Measurements from ENCODE around the gene FAM163B.

Gene FAM163B

GRCh38 chr9:133539991-133540697 is 69.0 kb downstream of the FAM163B start:
- no peak for DNase-seq

DNA sequence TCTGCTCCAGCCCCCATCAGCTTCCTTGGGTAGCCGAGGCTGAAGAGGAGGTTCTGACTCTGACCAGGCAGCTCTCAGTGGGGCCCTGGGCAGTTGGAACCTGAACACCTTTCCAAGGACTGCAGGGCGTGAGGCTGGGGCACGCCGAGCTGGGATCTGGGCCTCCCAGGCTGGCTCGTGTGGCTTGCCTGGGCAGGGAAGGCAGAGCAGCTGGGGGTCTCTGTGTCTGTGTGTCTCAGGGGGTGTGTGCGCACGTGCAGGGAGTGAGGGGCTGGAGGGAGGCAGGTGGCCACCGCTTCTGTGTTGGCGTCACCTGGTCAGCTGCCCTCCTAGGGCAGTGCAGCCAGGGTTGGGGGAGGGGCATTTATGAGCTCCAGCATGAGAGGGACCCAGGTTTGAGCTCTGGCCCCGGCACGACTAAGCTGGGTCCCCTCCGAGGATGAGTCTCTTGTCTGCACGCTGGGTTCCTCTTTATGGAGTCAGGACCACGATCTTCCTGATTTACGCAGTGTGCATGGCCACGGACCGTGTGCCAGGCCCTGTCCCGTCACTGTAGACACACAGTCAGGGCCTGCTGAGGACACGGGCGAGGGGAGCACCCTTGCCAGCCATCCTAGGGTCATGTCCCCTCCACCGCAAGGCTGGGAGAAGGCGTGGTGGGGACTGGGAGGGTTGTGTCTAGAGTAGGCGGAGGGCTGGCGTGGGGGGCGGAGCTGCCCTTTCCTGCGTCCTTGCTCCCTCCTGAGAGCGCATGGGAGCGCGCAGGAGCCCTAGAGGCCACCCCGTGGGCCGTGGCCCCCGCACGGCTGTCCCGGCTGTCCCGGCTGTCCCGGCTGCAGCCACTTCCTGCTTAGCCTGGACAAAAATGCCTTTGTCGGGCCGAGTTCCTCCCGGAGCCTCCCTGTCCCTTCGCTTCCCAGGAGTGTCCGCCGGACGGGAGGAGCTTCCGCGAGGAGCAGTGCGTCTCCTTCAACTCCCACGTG is 70.0 kb downstream of the FAM163B start:
- no peak for DNase-seq

DNA sequence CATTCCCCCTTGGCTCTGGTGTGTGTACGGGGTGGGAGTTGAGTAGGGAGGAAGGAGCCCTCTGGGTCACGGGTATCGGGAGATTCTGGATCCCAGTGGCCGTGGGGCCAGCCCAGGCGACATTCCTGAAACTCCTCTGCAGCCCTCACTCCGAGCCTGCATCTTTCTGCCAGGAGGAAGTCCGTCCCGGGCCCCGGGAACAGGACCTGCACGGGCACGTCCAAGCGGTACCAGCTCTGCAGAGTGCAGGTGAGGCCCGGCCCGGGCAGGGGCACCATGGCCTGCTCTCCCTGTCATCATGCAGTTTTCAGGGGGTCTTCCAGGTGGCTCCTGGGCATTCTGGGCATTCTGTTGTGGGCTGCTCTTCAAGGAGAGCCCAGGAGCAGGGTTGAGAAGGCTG is 71.0 kb downstream of the FAM163B start:
- DNase-seq = no peak

- no peak for DNase-seq
Observed at GRCh38 chr9:133537257-133537656, 71.9 kb downstream of the FAM163B start.

- DNase-seq = no peak
Observed at GRCh38 chr9:133536536-133536935, 72.7 kb downstream of the FAM163B start.

DNA sequence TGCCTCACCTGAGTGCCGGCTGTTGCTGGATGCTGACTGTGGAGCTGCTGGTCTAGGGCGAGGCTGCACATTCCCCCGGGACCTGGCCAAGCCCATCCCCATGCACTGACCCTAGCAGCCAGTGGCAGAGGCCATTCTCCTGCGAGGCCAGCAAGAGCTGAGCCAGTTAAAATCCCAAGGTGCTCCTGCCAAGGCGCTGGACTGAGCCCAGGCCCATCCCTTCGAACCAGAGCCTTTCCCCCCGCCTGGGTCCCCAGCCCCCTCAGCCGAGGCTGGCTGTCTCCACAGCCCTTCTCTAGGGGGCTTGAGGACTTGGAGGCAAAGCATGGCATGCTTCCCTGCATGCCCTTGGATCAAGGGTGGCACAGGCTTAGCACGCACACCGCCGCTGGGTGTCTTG is 73.1 kb downstream of the FAM163B start:
- no peak for DNase-seq

DNA sequence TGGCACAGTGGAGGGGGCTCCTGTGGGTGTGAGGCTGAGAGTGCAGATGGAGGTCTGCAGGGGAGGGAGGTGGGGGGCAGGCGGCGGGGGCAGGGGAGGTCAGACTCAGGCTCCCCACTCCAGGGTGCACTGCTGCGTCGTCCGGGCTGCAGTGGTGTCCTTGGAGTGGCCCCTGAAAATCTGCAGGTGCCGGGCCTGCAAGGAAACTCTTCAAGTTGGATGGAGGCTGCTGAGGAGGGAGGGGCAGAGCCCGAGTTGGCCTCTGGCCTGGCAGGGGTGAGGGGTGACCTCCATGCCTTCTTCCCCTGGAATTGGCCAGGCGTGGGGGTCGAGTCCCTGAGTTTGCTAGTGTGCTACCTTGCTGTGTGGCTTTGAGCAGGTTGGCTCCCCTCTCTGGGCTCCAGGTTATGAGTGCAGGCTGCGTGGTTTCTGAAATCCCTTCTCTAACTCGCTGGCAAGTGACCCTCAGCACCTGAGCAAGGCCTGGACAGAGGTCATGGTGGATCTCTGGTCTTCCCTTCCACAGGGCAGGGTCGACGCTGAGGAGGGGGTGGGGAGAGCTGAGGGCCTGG is 73.8 kb downstream of the FAM163B start:
- no peak for DNase-seq

DNA sequence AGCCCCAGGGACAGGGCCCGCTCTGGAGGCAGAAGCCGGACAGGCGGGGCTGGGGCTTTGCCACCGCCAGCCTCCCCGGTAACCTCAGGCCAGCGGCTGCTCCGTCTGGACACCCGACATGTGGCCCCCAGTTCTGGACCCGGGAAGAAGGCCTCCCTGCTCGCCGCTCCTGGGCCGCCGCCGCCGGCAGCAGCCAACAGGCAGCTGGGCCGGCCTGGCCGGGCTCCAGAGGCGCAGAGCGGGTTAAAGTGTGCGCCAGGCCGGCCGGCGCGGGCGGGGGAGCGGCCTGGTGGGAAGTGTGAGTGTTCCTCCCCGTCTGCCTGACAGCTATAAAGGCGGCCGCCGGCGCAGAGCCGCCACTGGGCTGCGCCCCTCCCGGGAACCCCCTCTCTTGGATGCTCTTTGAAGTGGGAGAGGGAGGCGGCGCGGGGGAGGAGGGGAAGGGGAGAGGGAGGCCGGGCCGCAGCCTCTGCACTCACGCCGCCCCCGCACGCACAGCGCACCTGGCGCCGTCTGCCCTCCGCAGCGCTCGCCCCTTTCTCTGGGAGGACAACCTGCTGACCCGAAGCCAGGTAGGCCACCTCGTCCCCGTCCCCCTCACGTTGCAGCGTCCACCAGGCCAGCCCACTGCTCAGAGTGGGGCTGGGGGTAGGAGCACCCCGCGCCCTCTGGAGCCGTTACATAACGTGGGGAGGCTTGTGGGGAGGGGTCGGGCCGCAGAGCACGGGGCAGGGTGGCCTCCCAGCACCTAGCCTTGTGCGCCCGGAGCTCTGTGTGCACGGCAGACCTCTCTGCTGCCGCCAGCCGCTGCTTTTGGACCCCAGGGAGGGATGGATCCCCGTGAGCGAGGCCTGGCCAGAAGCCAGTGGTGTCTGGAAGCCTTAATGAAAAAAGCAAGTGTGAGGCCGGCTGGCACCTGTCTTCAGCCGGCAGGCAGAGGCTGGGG is 74.6 kb downstream of the FAM163B start, which contains the start of gene ADAMTSL2:
ADAMTSL2 (plus strand) TSS at position 359 of the 946 bp plus-strand sequence. CDS start 2,009 bp downstream, outside the sequence.
- peak; percentile 86 for DNase-seq

- no peak for DNase-seq
Observed at GRCh38 chr9:133533857-133534256, 75.3 kb downstream of the FAM163B start.

DNA sequence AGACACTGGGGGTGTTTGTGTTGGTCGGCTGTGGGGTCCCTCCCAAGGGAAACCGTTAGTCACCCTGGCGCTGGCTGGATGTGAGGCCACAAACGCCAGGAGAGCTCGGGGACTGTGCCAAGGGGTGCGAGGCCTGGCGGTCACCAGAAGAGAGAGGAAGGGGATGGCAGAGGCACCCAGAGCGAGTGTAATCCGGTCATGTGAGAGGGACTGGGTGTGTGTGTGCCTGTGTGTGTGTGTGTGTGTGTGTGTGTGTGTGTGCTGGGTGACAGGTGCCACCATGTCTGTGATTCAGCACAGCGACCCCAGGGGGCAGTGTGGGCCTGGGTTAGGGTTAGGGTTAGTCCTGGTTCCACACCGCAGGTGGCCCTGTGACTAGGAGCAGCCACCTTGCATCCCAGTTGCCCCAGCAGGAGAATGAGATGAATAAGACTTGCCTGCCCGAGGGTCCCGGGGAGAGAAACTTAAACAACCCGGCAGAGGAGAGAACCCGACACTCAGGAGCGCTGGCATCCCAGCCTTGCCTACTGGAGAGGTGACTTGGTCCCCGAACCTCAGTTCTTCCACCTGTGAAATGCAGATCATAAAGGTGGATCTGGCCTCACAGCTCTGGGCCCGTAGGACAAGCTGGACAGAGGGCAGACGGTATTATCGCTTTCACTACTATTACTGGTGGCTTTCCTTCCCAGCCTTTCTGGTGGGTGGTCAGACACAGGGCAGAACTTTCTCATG is 76.1 kb downstream of the FAM163B start:
- DNase-seq = peak; percentile 76

GRCh38 chr9:133531293-133531692 is 77.9 kb downstream of the FAM163B start:
- no peak for DNase-seq

- no peak for DNase-seq
Observed at GRCh38 chr9:133529874-133530273, 79.3 kb downstream of the FAM163B start.

DNA sequence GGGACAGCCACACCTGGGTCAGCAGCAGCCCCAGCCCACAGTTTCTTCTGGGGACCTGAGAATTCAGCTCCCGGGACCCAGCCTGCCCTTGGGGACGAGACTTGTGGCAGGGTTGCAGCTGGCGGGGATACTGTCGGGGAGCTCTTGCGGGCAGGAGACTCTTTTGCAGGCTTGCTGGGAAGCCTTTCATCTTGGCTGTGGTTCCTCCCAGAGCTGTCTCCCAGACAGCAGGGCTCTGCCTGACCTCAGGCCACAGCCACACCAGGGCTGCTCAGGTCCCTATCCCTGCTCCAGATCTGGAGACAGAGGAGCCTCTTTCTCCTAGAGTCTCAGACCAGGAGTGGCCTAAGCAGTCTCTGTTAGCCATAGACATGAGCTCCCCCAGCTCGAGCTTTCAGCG is 79.7 kb downstream of the FAM163B start:
- no peak for DNase-seq

DNA sequence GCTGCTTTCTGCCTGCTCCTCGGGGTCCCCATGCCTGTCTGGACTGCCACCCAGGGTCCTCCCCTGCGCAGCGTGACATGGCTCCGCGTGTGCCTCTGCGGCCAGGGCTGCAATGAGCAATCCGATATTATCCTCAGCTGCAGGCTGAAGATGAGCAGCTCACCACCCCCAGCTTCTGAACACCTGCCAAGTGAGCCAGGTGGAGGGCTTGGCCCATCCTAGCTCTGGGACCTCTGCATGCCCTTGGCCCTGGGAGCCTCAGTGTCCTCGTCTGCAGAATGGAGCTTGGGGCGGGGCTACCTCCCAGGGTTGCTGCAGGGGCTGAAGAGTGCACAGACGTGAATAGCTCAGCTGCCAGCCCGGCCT is 80.3 kb downstream of the FAM163B start:
- DNase-seq = no peak

- DNase-seq = no peak
Observed at GRCh38 chr9:133528001-133528875, 81.0 kb downstream of the FAM163B start.

GRCh38 chr9:133527444-133527920 is 81.7 kb downstream of the FAM163B start:
- peak; percentile 83 for DNase-seq

Measured in right forelimb (tissue), 1 donor.